ENCODE data around the gene RNF126. TPM values are rescaled to one million over a fixed set of nuclear protein-coding genes. Genes with fewer than 3 reads are reported as not detected.

RNF126 gene
- 33.7 and 44.8 TPM in 2 replicates for polyA plus RNA-seq
- polyA minus RNA-seq: 29.2 and 31.7 TPM in 2 replicates

DNA sequence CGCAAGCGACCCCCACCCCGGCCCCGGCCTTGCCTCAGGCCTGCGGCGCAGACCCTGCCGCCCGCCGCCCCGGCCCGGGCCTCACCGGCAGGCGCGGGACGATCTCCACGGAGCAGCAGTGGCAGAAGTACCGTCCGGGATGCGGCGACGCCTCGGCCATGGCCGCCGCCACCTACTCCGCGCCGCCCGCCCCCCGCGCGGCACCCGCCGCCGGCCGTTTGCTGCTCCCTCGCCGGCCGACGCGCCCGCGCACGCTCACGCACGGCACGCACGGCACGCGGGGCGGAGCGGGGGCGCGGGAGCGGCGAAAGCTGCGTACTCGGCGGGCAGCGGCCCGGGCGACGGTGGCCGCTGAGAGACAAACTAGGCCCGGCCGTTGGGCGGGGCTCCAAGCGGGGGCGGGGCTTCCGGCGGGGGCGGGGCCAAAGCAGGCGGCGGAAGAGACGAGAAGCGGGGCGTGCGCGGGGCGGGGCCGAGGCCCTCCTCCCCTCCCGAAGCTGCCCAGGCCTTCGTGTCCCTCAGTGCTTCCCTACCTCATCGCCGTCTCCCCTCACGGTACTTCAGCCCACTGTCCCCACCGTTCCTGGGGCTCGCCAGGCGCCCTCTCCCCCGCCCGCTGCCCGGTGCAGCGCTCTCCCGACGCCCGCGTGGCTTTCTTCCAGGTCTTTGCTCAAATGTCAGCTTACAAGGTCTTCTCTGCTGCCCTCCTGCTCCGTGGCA, at the start of gene RNF126:
Gene RNF126 (minus strand): TSS at position 253 of the 720 bp plus-strand sequence. CDS start 93 bp downstream, at position 160.
- Histone ChIP-seq H3K9me3 (ENCODE audit: low read length) (no peaks in the 10 kb centered on the region), H3K9me2 (ENCODE audit: insufficient read depth, low read length) (no peaks in the 10 kb centered on the region), H3K36me3 (ENCODE audit: insufficient read depth, low read length) (no peaks in the 10 kb centered on the region), H3K9ac (ENCODE audit: low read length) (peak within 1 kb of the TSS; percentile 82), H3K27me3 (ENCODE audit: insufficient read depth, low read depth, low read length) (no peaks in the 10 kb centered on the region), H3F3A (ENCODE audit: insufficient read depth, low read length, poor library complexity, severe bottlenecking) (no peaks in the 10 kb centered on the region), H3K79me2 (replicated peaks; ENCODE audit: insufficient read depth, low read length) (peaks cover 38% of the 10 kb centered on the region), H4K20me1 (ENCODE audit: insufficient read depth) (peaks cover 11% of the 10 kb centered on the region), H2AFZ (ENCODE audit: low read depth, low read length) (peak within 1 kb of the TSS; percentile 30), H3K4me2 (ENCODE audit: low read length) (peak within 1 kb of the TSS; percentile 65), H3K4me3 (ENCODE audit: low read length) (peak within 1 kb of the TSS; percentile 91), H3K27ac (ENCODE audit: low read length) (peak within 1 kb of the TSS; percentile 74)
- TF ChIP-seq, protein P1, sequence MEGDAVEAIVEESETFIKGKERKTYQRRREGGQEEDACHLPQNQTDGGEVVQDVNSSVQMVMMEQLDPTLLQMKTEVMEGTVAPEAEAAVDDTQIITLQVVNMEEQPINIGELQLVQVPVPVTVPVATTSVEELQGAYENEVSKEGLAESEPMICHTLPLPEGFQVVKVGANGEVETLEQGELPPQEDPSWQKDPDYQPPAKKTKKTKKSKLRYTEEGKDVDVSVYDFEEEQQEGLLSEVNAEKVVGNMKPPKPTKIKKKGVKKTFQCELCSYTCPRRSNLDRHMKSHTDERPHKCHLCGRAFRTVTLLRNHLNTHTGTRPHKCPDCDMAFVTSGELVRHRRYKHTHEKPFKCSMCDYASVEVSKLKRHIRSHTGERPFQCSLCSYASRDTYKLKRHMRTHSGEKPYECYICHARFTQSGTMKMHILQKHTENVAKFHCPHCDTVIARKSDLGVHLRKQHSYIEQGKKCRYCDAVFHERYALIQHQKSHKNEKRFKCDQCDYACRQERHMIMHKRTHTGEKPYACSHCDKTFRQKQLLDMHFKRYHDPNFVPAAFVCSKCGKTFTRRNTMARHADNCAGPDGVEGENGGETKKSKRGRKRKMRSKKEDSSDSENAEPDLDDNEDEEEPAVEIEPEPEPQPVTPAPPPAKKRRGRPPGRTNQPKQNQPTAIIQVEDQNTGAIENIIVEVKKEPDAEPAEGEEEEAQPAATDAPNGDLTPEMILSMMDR (IDR thresholded peaks at IDR 0.05; ENCODE audit: poor library complexity, severe bottlenecking): no peak
- TF ChIP-seq POLR2AphosphoS5 (IDR thresholded peaks at IDR 0.05) (peak; percentile 72), EZH2 (IDR thresholded peaks at IDR 0.05; ENCODE audit: borderline replicate concordance, insufficient read depth, low read length, poor library complexity, severe bottlenecking) (no peak), RAD21 (conservative IDR thresholded peaks at IDR 0.05) (no peak), TAF1 (IDR thresholded peaks at IDR 0.05; ENCODE audit: low read depth) (no peak), MXI1 (conservative IDR thresholded peaks at IDR 0.05; ENCODE audit: poor library complexity, severe bottlenecking) (peak; percentile 84), EP300 (conservative IDR thresholded peaks at IDR 0.05; ENCODE audit: poor library complexity, severe bottlenecking) (peak; percentile 39)
- TF ChIP-seq, protein P2, sequence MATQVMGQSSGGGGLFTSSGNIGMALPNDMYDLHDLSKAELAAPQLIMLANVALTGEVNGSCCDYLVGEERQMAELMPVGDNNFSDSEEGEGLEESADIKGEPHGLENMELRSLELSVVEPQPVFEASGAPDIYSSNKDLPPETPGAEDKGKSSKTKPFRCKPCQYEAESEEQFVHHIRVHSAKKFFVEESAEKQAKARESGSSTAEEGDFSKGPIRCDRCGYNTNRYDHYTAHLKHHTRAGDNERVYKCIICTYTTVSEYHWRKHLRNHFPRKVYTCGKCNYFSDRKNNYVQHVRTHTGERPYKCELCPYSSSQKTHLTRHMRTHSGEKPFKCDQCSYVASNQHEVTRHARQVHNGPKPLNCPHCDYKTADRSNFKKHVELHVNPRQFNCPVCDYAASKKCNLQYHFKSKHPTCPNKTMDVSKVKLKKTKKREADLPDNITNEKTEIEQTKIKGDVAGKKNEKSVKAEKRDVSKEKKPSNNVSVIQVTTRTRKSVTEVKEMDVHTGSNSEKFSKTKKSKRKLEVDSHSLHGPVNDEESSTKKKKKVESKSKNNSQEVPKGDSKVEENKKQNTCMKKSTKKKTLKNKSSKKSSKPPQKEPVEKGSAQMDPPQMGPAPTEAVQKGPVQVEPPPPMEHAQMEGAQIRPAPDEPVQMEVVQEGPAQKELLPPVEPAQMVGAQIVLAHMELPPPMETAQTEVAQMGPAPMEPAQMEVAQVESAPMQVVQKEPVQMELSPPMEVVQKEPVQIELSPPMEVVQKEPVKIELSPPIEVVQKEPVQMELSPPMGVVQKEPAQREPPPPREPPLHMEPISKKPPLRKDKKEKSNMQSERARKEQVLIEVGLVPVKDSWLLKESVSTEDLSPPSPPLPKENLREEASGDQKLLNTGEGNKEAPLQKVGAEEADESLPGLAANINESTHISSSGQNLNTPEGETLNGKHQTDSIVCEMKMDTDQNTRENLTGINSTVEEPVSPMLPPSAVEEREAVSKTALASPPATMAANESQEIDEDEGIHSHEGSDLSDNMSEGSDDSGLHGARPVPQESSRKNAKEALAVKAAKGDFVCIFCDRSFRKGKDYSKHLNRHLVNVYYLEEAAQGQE (IDR thresholded peaks at IDR 0.05; ENCODE audit: borderline replicate concordance): no peak

DNA sequence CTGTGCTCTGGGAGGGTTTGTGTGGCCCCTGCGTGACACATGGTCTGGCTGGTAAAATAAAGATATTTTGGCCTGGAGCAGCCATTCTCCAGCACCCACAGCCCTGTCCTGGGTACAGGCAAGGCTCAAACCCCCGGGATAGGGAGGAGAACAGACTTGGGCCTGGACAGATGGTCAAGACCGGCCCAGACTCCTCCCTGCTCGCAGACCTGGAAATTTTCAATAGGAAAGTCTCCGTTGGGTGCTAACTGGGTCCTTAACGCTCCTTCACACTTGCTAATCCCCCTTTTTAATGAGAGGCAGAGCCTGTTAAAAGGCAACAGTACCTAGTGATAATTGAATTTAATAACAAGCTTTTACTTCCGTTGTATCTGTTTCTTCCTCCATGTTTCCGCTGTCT, 48.2 kb upstream of the RNF126 start:
- Histone ChIP-seq H3K36me3 (ENCODE audit: insufficient read depth, low read length) (no peaks in the 10 kb centered on the region), H3K79me2 (replicated peaks; ENCODE audit: insufficient read depth, low read length) (peaks cover 65% of the 10 kb centered on the region), H3K4me2 (ENCODE audit: low read length) (peak overlapping the region; percentile 48), H3K27ac (ENCODE audit: low read length) (peak overlapping the region; percentile 20), H3K9ac (ENCODE audit: low read length) (peak overlapping the region; percentile 83), H3K4me3 (ENCODE audit: low read length) (peak overlapping the region; percentile 90), H3K27me3 (ENCODE audit: insufficient read depth, low read depth, low read length) (no peaks in the 10 kb centered on the region), H3K9me2 (ENCODE audit: insufficient read depth, low read length) (no peaks in the 10 kb centered on the region), H3K9me3 (ENCODE audit: low read length) (no peaks in the 10 kb centered on the region), H4K20me1 (ENCODE audit: insufficient read depth) (no peaks in the 10 kb centered on the region), H2AFZ (ENCODE audit: low read depth, low read length) (no peak overlapping the region), H3F3A (ENCODE audit: insufficient read depth, low read length, poor library complexity, severe bottlenecking) (no peaks in the 10 kb centered on the region)
- TF ChIP-seq MXI1 (conservative IDR thresholded peaks at IDR 0.05; ENCODE audit: poor library complexity, severe bottlenecking) (no peak), SMC3 (conservative IDR thresholded peaks at IDR 0.05; ENCODE audit: poor library complexity) (no peak), TAF1 (IDR thresholded peaks at IDR 0.05; ENCODE audit: low read depth) (no peak), RAD21 (conservative IDR thresholded peaks at IDR 0.05) (no peak), EP300 (conservative IDR thresholded peaks at IDR 0.05; ENCODE audit: poor library complexity, severe bottlenecking) (no peak), POLR2AphosphoS5 (IDR thresholded peaks at IDR 0.05) (no peak), EZH2 (IDR thresholded peaks at IDR 0.05; ENCODE audit: borderline replicate concordance, insufficient read depth, low read length, poor library complexity, severe bottlenecking) (no peak)
- TF ChIP-seq, protein P1 (IDR thresholded peaks at IDR 0.05; ENCODE audit: poor library complexity, severe bottlenecking): no peak
- TF ChIP-seq, protein P2 (IDR thresholded peaks at IDR 0.05; ENCODE audit: borderline replicate concordance): no peak

All from neural cell (in vitro differentiated cells).